HG02852 (cell line): ENCODE results near the gene RERGL.
"Not testable (repeated sequence)": the region's sequence is repeated elsewhere in the genome, so short reads cannot be mapped to it uniquely, and the experiment has no call there.

Experiments used
- ATAC-seq: cut with Tn5 transposase; IDR thresholded peaks from one replicate; pipeline ENCODE4 v1.9.1; 2021; ENCODE audit warnings: mild to moderate bottlenecking, moderate library complexity; ENCODE audit not compliant: unreplicated experiment

The RERGL gene

GRCh38 chr12:18090093-18090492, at the start of gene RERGL:
Gene RERGL, minus strand, starts transcription at chr12:18090193. Its CDS starts 53 bp downstream, at chr12:18090140.
- ATAC-seq: no peak

GRCh38 chr12:18139254-18139653, 49.3 kb upstream of the RERGL start:
- no peak for ATAC-seq

- ATAC-seq: no peak
These were observed 45.5 kb upstream of the RERGL start for GRCh38 chr12:18135509-18135908.

- no peak for ATAC-seq
These were observed 45.1 kb upstream of the RERGL start for GRCh38 chr12:18135086-18135485.

- ATAC-seq: no peak
These were observed 40.9 kb upstream of the RERGL start for GRCh38 chr12:18130851-18131250.

- ATAC-seq: no peak
These were observed 33.7 kb upstream of the RERGL start for GRCh38 chr12:18123707-18124106.

GRCh38 chr12:18120899-18121298, 30.9 kb upstream of the RERGL start:
- no peak for ATAC-seq

GRCh38 chr12:18108611-18109010, 18.6 kb upstream of the RERGL start:
- ATAC-seq: no peak

- ATAC-seq: no peak
These were observed 13.6 kb upstream of the RERGL start for GRCh38 chr12:18103624-18104023.

- ATAC-seq: no peak
These were observed 11.1 kb upstream of the RERGL start for GRCh38 chr12:18101043-18101442.

- ATAC-seq: no peak
These were observed 5.9 kb downstream of the RERGL start for GRCh38 chr12:18084080-18084479.

- no peak for ATAC-seq
These were observed 10.3 kb downstream of the RERGL start for GRCh38 chr12:18079541-18080246.

GRCh38 chr12:18074001-18074400, 16.0 kb downstream of the RERGL start:
- no peak for ATAC-seq

GRCh38 chr12:18072723-18073122, 17.3 kb downstream of the RERGL start:
- ATAC-seq: no peak

- ATAC-seq: no peak
These were observed 18.7 kb downstream of the RERGL start for GRCh38 chr12:18071336-18071735.

GRCh38 chr12:18068355-18068754, 21.6 kb downstream of the RERGL start:
- no peak for ATAC-seq

GRCh38 chr12:18066666-18067065, 23.3 kb downstream of the RERGL start:
- ATAC-seq: no peak

GRCh38 chr12:18062867-18063266, 27.1 kb downstream of the RERGL start:
- ATAC-seq: not testable (repeated sequence)

- ATAC-seq: no peak
These were observed 32.9 kb downstream of the RERGL start for GRCh38 chr12:18057051-18057450.

GRCh38 chr12:18054925-18055619, 34.9 kb downstream of the RERGL start:
- no peak for ATAC-seq

- no peak for ATAC-seq
These were observed 44.5 kb downstream of the RERGL start for GRCh38 chr12:18045446-18045992.

GRCh38 chr12:18040060-18040742, 49.8 kb downstream of the RERGL start:
- not testable (repeated sequence) for ATAC-seq
